Mesothelial cell of epicardium (in vitro differentiated cells): ENCODE results near the gene RAB7A. TPM values are rescaled to one million over a fixed set of nuclear protein-coding genes. Genes with fewer than 3 reads are reported as not detected.

Experiments used
- DNase-seq, 2 experiments: peaks; one replicate each; pipeline ENCODE4 v3.0.0; 2021; ENCODE audit warnings: low spot score in 2 of 2; ENCODE audit not compliant: unreplicated experiment in 2 of 2
- H3K27ac Mint-ChIP-seq: 2 replicates; pipeline ENCODE4 v1.8.0; 2021; ENCODE audit warnings: mixed read lengths
- H3K27me3 Mint-ChIP-seq: 2 replicates; pipeline ENCODE4 v1.8.0; 2021; ENCODE audit warnings: low read depth, mixed read lengths
- H3K36me3 Mint-ChIP-seq: 2 replicates; pipeline ENCODE4 v1.8.0; 2021; ENCODE audit warnings: mixed read lengths
- H3K4me1 Mint-ChIP-seq: 2 replicates; pipeline ENCODE4 v1.8.0; 2021; ENCODE audit warnings: mixed read lengths
- H3K4me3 Mint-ChIP-seq: 2 replicates; pipeline ENCODE4 v1.8.0; 2021; ENCODE audit warnings: mild to moderate bottlenecking, moderate library complexity, mixed read lengths
- H3K9me3 Mint-ChIP-seq: 2 replicates; pipeline ENCODE4 v1.8.0; 2021; ENCODE audit warnings: mixed read lengths
- total RNA-seq: library from RNA; stranded (reverse); gene quantifications from 3 replicates; pipeline ENCODE4 v1.2.1, GENCODE V29; 2021
- TF ChIP-seq, protein P1 (sequence below): fragments of 200-600 bp; sonication (generic); IDR thresholded peaks from one replicate; pipeline ENCODE4 v1.5.0; 2021; ENCODE audit warnings: antibody characterized with exemption; ENCODE audit not compliant: unreplicated experiment

RAB7A gene
- total RNA-seq, 1 donor from 2014 or later = 133 TPM

DNA sequence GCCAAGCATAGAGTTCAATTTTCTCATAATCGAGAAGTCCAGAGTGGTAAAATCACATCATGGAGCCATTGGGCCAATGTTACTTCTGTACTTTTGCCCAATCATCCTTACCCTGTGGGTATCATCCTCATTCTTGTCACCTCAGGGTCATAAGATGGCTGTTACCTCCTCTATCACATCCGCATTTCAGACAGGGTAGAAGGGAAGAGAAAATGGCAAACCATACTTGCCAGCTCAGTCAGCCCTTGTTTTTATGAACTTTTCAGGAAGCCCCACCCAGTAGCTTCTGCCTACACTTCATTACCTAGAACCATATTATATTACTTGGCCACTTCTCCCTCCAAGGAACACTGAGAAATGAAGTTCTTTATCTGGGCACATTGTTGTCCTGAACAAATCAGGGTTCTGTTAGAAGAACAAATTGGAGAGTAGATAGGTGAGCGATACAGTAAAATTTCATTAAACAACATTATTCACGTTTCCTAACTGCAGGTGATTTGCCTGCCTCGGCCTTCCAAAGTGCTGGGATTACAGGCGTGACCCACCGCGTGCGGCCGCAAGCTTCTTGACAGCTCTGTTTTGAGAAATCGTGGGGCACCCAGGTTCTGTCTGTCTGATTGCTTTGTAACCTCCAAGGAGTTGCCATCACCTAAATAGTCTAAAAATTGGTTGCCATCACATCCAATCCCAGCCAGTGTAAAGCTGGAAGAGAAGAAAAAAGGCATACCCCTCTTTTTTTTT lies 40.8 kb upstream of the RAB7A start:
- Mint-ChIP-seq H3K36me3 (no peaks in the 10 kb centered on the region), H3K9me3 (no peaks in the 10 kb centered on the region), H3K4me3 (no peak overlapping the region), H3K4me1 (peaks cover 9% of the 10 kb centered on the region), H3K27ac (no peak overlapping the region), H3K27me3 (no peaks in the 10 kb centered on the region)
- DNase-seq = no peak
- TF ChIP-seq, protein P1, sequence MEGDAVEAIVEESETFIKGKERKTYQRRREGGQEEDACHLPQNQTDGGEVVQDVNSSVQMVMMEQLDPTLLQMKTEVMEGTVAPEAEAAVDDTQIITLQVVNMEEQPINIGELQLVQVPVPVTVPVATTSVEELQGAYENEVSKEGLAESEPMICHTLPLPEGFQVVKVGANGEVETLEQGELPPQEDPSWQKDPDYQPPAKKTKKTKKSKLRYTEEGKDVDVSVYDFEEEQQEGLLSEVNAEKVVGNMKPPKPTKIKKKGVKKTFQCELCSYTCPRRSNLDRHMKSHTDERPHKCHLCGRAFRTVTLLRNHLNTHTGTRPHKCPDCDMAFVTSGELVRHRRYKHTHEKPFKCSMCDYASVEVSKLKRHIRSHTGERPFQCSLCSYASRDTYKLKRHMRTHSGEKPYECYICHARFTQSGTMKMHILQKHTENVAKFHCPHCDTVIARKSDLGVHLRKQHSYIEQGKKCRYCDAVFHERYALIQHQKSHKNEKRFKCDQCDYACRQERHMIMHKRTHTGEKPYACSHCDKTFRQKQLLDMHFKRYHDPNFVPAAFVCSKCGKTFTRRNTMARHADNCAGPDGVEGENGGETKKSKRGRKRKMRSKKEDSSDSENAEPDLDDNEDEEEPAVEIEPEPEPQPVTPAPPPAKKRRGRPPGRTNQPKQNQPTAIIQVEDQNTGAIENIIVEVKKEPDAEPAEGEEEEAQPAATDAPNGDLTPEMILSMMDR = no peak

- TF ChIP-seq, protein P1 = no peak
- Mint-ChIP-seq H3K27ac (no peak overlapping the region), H3K9me3 (no peaks in the 10 kb centered on the region), H3K36me3 (no peaks in the 10 kb centered on the region), H3K4me3 (no peak overlapping the region), H3K4me1 (peaks cover under 1% of the 10 kb centered on the region), H3K27me3 (no peaks in the 10 kb centered on the region)
- DNase-seq = no peak
Measured at GRCh38 chr3:128686465-128686864, 39.5 kb upstream of the RAB7A start.

DNA sequence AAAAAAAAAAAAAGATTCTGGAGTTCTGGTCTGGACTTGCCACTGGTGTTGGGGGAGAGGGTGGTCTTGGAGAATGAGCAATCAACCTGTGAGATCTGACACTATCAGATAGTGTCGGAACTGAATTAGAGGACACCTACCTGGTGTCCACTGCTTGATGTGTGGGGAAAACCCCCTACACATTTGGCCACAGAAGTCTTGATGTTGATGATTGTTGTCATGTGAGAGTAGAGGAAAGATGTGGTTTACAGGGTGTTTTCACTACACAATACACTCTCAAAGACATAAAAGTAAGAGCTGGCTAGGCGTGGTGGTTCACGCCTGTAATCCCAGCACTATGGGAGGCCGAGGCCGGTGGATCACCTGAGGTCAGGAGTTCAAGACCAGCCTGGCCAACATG lies 36.9 kb upstream of the RAB7A start:
- DNase-seq = no peak
- Mint-ChIP-seq H3K9me3 (no peaks in the 10 kb centered on the region), H3K27ac (no peak overlapping the region), H3K27me3 (no peaks in the 10 kb centered on the region), H3K4me3 (no peak overlapping the region), H3K36me3 (no peaks in the 10 kb centered on the region), H3K4me1 (no peaks in the 10 kb centered on the region)
- TF ChIP-seq, protein P1 = no peak

DNA sequence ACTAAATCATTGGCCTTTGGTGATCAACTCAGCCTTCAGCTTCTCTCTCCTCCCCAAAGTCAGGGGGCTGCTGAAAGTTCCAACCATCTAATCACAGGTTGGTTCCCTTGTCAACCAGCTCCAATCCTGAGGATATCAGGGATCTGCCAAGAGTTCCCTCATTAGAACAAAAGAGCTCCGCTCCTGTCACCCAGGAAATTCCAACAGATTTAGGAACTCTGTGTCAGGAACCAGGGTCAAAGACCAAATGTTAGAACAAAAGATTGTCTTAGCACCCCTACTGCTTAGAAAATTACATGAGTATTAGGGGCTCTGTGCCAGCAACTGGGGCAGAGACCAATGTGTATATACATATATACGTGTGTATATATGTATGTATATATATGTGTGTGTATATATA lies 32.3 kb upstream of the RAB7A start:
- H3K27me3 Mint-ChIP-seq = no peaks in the 10 kb centered on the region
- H3K27ac Mint-ChIP-seq = no peak overlapping the region
- H3K36me3 Mint-ChIP-seq = no peaks in the 10 kb centered on the region
- TF ChIP-seq, protein P1 = no peak
- H3K4me1 Mint-ChIP-seq = no peaks in the 10 kb centered on the region
- no peak overlapping the region for H3K4me3 Mint-ChIP-seq
- H3K9me3 Mint-ChIP-seq = no peaks in the 10 kb centered on the region
- no peak for DNase-seq

- H3K9me3 Mint-ChIP-seq = no peaks in the 10 kb centered on the region
- no peaks in the 10 kb centered on the region for H3K27me3 Mint-ChIP-seq
- H3K4me3 Mint-ChIP-seq = peak overlapping the region; percentile 71
- DNase-seq = no peak
- no peak overlapping the region for H3K27ac Mint-ChIP-seq
- no peaks in the 10 kb centered on the region for H3K4me1 Mint-ChIP-seq
- no peaks in the 10 kb centered on the region for H3K36me3 Mint-ChIP-seq
- TF ChIP-seq, protein P1 = no peak
Measured at GRCh38 chr3:128697341-128697740, 28.6 kb upstream of the RAB7A start.
